Hepatocyte (in vitro differentiated cells): ENCODE results near the gene WDR33. TPM values are rescaled to one million over a fixed set of nuclear protein-coding genes. Genes with fewer than 3 reads are reported as not detected.

Experiments used
- DNase-seq: peaks from one replicate; pipeline ENCODE4 v3.0.0-alpha.2; 2016; ENCODE audit warnings: low spot score
- H2AFZ ChIP-seq: fragments of 200-600 bp; sonication (generic); 2 replicates; pipeline ENCODE4 v1.6.0; 2016; ENCODE audit warnings: antibody characterized with exemption, mild to moderate bottlenecking
- H3K27ac ChIP-seq: fragments of 200-600 bp; sonication (generic); 2 replicates; pipeline ENCODE4 v1.5.1; 2016; ENCODE audit warnings: mild to moderate bottlenecking
- H3K27me3 ChIP-seq: fragments of 200-600 bp; sonication (generic); 2 replicates; pipeline ENCODE4 v1.6.1; 2016
- H3K36me3 ChIP-seq: fragments of 200-600 bp; sonication (generic); replicated peaks from 2 replicates; pipeline ENCODE4 v1.5.1; 2016; ENCODE audit warnings: low read depth; ENCODE audit not compliant: insufficient read depth
- H3K4me1 ChIP-seq: fragments of 200-600 bp; sonication (generic); 2 replicates; pipeline ENCODE4 v1.5.1; 2016; ENCODE audit warnings: mild to moderate bottlenecking, moderate library complexity; ENCODE audit not compliant: insufficient read depth
- H3K4me2 ChIP-seq: fragments of 200-600 bp; sonication (generic); 2 replicates; pipeline ENCODE4 v1.6.0; 2016
- H3K4me3 ChIP-seq: fragments of 200-600 bp; sonication (generic); 2 replicates; pipeline ENCODE4 v1.5.1; 2016; ENCODE audit warnings: mild to moderate bottlenecking
- H3K79me2 ChIP-seq: fragments of 200-600 bp; sonication (generic); 2 replicates; pipeline ENCODE4 v1.6.0; 2017; ENCODE audit warnings: mild to moderate bottlenecking
- H3K9me2 ChIP-seq: fragments of 200-600 bp; sonication (generic); replicated peaks from 2 replicates; pipeline ENCODE4 v1.6.0; 2017; ENCODE audit warnings: mild to moderate bottlenecking; ENCODE audit not compliant: insufficient read depth
- H3K9me3 ChIP-seq: fragments of 200-600 bp; sonication (generic); 2 replicates; pipeline ENCODE4 v1.5.1; 2016; ENCODE audit warnings: low read depth, mild to moderate bottlenecking
- H4K20me1 ChIP-seq: fragments of 200-600 bp; sonication (generic); 2 replicates; pipeline ENCODE4 v1.6.0; 2016; ENCODE audit warnings: mild to moderate bottlenecking; ENCODE audit not compliant: insufficient read depth, poor library complexity, severe bottlenecking
- EZH2 ChIP-seq: fragments of 200-600 bp; sonication (generic); IDR thresholded peaks from 2 replicates; pipeline ENCODE4 v1.6.1; 2016; ENCODE audit warnings: antibody characterized with exemption, mild to moderate bottlenecking, borderline replicate concordance
- EZH2phosphoT487 ChIP-seq: fragments of 200-600 bp; sonication (generic); IDR thresholded peaks from one replicate; pipeline ENCODE4 v1.6.1; 2018; ENCODE audit warnings: antibody characterized with exemption, mild to moderate bottlenecking, low read depth, moderate library complexity; ENCODE audit not compliant: unreplicated experiment, severe bottlenecking
- WGBS: methylation state at CpG from one replicate; pipeline ENCODE4 v1.1.6; 2016; ENCODE audit warnings: low lambda C conversion rate; ENCODE audit errors: missing lambda C conversion rate; 5-methylcytosine and 5-hydroxymethylcytosine counted together
- polyA plus RNA-seq: library from polyadenylated mRNA; unstranded; fragments of >200 nt; fragmentation: Nextera tagmentation; extraction: Ambion mirVana; gene quantifications from 2 replicates; pipeline ENCODE4 v1.2.1, GENCODE V29; 2016
- total RNA-seq: library from RNA; depleted of rRNA; stranded (reverse); fragments of >200 nt; gene quantifications from 2 replicates; pipeline ENCODE4 v1.2.3, GENCODE V29; 2014
- TF ChIP-seq, protein P1 (sequence below): fragments of 200-600 bp; sonication (generic); IDR thresholded peaks from 2 replicates; pipeline ENCODE4 v1.5.1; 2016; ENCODE audit warnings: antibody characterized with exemption, mild to moderate bottlenecking; ENCODE audit not compliant: poor library complexity

The WDR33 gene
- total and polyA plus RNA-seq, 2 experiments from 2014 or later = 43.3 to 47.5 TPM

DNA sequence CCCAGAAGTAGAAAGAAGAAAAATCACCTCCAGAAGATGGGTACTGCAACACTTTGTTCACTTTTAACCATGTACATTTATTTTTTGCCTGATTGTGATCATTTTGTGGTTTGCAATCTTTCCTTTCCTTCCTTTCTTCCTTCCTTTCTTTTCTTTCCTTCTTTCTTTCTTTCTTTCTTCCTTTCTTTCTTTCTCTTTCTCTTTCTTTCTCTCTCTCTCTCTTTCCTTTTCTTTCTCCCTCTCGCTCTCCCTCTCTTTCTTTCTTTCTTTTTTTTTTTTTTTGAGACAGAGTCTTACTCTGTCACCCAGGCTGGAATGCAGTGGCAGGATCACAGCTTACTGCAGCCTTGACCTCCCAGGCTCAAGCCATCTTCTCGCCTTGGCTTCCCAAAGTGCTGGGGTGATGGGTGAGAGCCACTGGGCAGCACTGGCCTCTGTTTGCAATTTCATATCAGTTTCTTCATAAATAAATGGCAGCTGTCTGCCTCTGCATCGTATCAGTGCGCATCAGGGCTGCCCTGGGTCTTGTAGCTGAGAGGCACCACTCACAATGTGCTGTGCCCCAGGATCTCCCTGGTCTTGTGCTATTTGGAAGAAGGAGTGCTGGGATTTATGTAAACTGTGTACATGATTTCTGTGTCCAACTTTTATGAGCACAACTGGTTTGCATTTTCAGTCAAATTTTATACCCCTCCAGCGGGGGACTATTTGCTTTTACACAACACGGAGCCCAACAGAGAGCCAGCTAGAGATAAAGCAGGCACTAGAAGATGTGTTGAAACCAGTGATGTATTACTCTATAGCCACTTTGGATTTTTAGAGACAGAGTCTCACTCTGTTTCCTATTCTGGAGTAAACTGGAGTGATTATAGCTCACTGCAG is 128.8 kb downstream of the WDR33 start:
- Histone ChIP-seq H3K36me3 (no peaks in the 10 kb centered on the region), H3K4me1 (peaks cover 36% of the 10 kb centered on the region), H3K79me2 (no peaks in the 10 kb centered on the region), H3K9me3 (no peaks in the 10 kb centered on the region), H2AFZ (no peak overlapping the region), H4K20me1 (no peaks in the 10 kb centered on the region), H3K27me3 (peaks cover 12% of the 10 kb centered on the region), H3K4me2 (peak overlapping the region; percentile 35), H3K4me3 (no peak overlapping the region), H3K27ac (peak overlapping the region; percentile 55), H3K9me2 (no peaks in the 10 kb centered on the region)
- no peak for DNase-seq
- WGBS = 40% methylated on average over 6 of the region's 6 CpGs
- TF ChIP-seq EZH2 = no peak
- TF ChIP-seq, protein P1, sequence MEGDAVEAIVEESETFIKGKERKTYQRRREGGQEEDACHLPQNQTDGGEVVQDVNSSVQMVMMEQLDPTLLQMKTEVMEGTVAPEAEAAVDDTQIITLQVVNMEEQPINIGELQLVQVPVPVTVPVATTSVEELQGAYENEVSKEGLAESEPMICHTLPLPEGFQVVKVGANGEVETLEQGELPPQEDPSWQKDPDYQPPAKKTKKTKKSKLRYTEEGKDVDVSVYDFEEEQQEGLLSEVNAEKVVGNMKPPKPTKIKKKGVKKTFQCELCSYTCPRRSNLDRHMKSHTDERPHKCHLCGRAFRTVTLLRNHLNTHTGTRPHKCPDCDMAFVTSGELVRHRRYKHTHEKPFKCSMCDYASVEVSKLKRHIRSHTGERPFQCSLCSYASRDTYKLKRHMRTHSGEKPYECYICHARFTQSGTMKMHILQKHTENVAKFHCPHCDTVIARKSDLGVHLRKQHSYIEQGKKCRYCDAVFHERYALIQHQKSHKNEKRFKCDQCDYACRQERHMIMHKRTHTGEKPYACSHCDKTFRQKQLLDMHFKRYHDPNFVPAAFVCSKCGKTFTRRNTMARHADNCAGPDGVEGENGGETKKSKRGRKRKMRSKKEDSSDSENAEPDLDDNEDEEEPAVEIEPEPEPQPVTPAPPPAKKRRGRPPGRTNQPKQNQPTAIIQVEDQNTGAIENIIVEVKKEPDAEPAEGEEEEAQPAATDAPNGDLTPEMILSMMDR = no peak
- no peak for TF ChIP-seq EZH2phosphoT487

DNA sequence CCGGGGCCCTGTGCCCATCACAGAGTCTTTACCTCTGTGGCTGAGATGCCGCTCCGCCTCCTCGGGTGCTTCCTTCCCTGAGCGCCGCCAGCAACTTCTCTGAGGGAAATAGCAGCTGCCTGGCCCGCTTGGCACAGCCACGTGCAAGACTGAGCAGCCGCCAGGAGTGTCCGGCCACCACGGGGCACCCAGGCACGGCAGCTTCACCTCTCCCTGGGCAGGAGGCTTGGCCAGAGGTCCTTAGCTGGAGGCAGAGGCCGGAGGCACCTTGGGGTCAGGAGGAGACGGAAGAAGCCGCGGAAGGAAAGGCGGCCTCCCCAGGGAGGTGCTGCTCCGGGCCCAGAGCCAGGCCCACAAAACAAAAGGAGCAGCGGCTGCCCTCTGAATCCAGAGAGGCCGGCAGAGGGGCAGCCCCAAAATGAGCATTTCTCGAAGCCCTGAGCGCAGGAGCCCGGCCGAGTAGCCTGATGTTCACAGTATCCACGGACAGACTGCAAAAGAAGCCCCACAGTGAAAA is 129.6 kb downstream of the WDR33 start:
- Histone ChIP-seq H3K36me3 (no peaks in the 10 kb centered on the region), H3K4me3 (no peak overlapping the region), H3K9me2 (no peaks in the 10 kb centered on the region), H3K9me3 (no peaks in the 10 kb centered on the region), H4K20me1 (no peaks in the 10 kb centered on the region), H3K27ac (peak overlapping the region; percentile 52), H2AFZ (no peak overlapping the region), H3K27me3 (peaks cover 20% of the 10 kb centered on the region), H3K79me2 (no peaks in the 10 kb centered on the region), H3K4me2 (peak overlapping the region; percentile 35), H3K4me1 (peaks cover 36% of the 10 kb centered on the region)
- no peak for DNase-seq
- whole genome bisulfite sequencing = 82% methylated on average over 25 of the region's 25 CpGs
- no peak for TF ChIP-seq EZH2phosphoT487
- no peak for TF ChIP-seq EZH2
- TF ChIP-seq, protein P1 = no peak

DNA sequence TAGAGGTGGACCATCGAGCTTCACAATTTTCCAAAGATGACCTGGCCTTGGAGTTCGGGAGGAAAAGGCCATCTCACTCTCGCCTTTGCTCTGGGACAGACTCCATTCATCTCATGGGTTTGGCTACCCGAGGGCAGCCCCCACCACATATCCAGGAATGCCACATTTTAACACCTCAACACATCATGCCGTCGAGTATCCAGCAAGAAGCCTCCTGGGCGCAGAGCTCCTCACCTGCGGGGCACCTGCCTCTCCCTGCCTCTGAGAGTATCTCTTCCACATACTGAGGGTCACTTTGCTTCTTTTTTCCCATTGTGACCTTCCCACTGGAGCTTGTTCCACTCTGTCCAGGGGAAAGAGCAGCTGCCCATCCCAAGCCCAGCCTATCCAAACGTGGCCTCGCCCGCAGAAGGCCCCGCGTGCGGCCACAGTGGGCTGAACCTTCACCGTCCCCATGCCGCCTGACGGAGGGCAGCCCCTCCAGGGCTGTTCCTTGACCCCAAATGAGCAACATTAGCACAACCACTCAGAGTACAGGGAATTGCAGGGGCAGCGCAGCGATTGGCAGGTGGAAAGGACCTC is 130.2 kb downstream of the WDR33 start:
- no peak overlapping the region for H3K27ac ChIP-seq
- H3K4me3 ChIP-seq = no peak overlapping the region
- no peaks in the 10 kb centered on the region for H3K9me3 ChIP-seq
- WGBS = 95% methylated on average over 19 of the region's 19 CpGs
- H3K36me3 ChIP-seq = no peaks in the 10 kb centered on the region
- no peak overlapping the region for H2AFZ ChIP-seq
- peaks cover 36% of the 10 kb centered on the region for H3K4me1 ChIP-seq
- DNase-seq = no peak
- no peaks in the 10 kb centered on the region for H3K79me2 ChIP-seq
- H3K4me2 ChIP-seq = peak overlapping the region; percentile 35
- no peaks in the 10 kb centered on the region for H3K9me2 ChIP-seq
- peaks cover 24% of the 10 kb centered on the region for H3K27me3 ChIP-seq
- TF ChIP-seq EZH2 (no peak), EZH2phosphoT487 (no peak)
- TF ChIP-seq, protein P1 = no peak
- no peaks in the 10 kb centered on the region for H4K20me1 ChIP-seq
